ENCODE measurements around the gene ADAMTS15. TPM values are rescaled to one million over a fixed set of nuclear protein-coding genes. Genes with fewer than 3 reads are reported as not detected.

ADAMTS15 gene
- total and polyA plus RNA-seq, 2 donors (not counting 3 experiments of a cell fraction or from before 2014, with no cell fraction given) = 0.08 TPM; not detected in 1

DNA sequence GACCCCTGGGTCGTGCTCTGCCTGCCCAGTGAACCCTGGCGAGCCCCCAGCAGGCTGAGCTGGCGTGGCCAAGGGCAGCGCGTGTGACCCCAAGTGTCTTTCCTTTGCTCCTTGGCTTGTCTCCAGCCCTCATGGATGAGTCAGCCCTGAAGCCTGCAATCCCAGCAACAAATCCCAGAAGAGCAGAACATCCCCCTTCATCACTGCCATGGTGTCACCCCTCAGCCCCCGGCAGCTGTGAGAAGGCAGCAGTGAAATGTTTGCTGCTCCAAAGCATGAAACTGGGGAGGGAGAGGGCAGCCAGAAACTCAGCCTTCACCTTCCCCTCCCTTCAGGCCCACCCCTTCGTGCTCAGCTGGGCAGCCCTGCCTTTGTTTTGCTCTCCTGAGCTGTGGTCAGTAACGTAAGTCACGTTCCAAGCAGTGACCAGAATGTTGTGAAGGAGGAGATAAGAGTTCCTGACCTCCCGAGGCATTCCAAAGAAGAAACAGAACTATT is 29.8 kb downstream of the ADAMTS15 start:
- Histone ChIP-seq H3K79me2 (ENCODE audit: control insufficient read depth, insufficient read depth, low read length) (no peaks in the 10 kb centered on the region), H3K9me3 (replicated peaks; ENCODE audit: control insufficient read depth, insufficient read depth, low read length) (no peaks in the 10 kb centered on the region), H3K4me2 (ENCODE audit: insufficient read depth, low read length) (no peak overlapping the region), H3K36me3 (ENCODE audit: control insufficient read depth in 2 of 2, extremely low read depth in 1 of 2, insufficient read depth in 2 of 2, low read length in 2 of 2) (no peaks in the 10 kb centered on the region), H3K27ac (ENCODE audit: insufficient read depth, low read depth, low read length) (no peak overlapping the region), H3K27me3 (ENCODE audit: control insufficient read depth in 2 of 2, insufficient read depth in 2 of 2, low read length in 2 of 2) (peaks cover 15 to 22% of the 10 kb centered on the region in 2 experiments), H3K4me1 (ENCODE audit: control insufficient read depth, extremely low read depth, insufficient read depth, low read length) (peaks cover 28% of the 10 kb centered on the region), H3K9ac (replicated peaks; ENCODE audit: extremely low read depth, insufficient read depth, low read length) (no peak overlapping the region), H3K4me3 (replicated peaks in 1 of 3; ENCODE audit: insufficient read depth in 1 of 3, low read depth in 1 of 3, low read length in 3 of 3) (no peak overlapping the region), H4K20me1 (replicated peaks; ENCODE audit: control insufficient read depth, extremely low read depth, insufficient read depth, low read length) (no peaks in the 10 kb centered on the region), H2AFZ (ENCODE audit: low read depth, low read length) (no peak overlapping the region), H3K9me1 (replicated peaks; ENCODE audit: control insufficient read depth, extremely low read depth, insufficient read depth, low read length) (no peaks in the 10 kb centered on the region)
- peak; percentile 86 for FAIRE-seq
- dilution Hi-C loops (cut with MboI; ENCODE audit: extremely low pct_ligation_motif_present, low sequenced_read_pairs) = no loop called here
- CTCF ChIA-PET = interaction anchor here (1.3 kb wide), 1 partner anchor 384 kb away, joined by 3 read pairs; no protein-coding TSS in a partner anchor
- intact Hi-C loops (cut with micrococcal nuclease) = no loop called here
- DNase-seq (ENCODE audit: low read depth, low spot score) = peak; percentile 52
- TF ChIP-seq GATA2 (IDR thresholded peaks at IDR 0.05; ENCODE audit: insufficient read depth, insufficient read length, low read depth, low read length) (peak; percentile 47), JUN (IDR thresholded peaks at IDR 0.05; ENCODE audit: borderline replicate concordance, insufficient read depth, insufficient read length, low read depth) (no peak), POLR2AphosphoS5 (IDR thresholded peaks at IDR 0.05; ENCODE audit: insufficient read depth, low read depth, low read length) (peak; percentile 52), MYC (IDR thresholded peaks at IDR 0.05; ENCODE audit: low read depth, low read length) (no peak), EZH2 (IDR thresholded peaks at IDR 0.05; ENCODE audit: borderline replicate concordance, low read depth, low read length, severe bottlenecking) (no peak), FOS (IDR thresholded peaks at IDR 0.05; ENCODE audit: borderline replicate concordance, insufficient read depth, low read length) (peak; percentile 81), POLR2A (IDR thresholded peaks at IDR 0.05; ENCODE audit: low read depth, low read length) (no peak)
- TF ChIP-seq, protein P1, sequence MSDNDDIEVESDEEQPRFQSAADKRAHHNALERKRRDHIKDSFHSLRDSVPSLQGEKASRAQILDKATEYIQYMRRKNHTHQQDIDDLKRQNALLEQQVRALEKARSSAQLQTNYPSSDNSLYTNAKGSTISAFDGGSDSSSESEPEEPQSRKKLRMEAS (IDR thresholded peaks at IDR 0.05; ENCODE audit: insufficient read depth, insufficient read length) = no peak
- TF ChIP-seq, protein P2, sequence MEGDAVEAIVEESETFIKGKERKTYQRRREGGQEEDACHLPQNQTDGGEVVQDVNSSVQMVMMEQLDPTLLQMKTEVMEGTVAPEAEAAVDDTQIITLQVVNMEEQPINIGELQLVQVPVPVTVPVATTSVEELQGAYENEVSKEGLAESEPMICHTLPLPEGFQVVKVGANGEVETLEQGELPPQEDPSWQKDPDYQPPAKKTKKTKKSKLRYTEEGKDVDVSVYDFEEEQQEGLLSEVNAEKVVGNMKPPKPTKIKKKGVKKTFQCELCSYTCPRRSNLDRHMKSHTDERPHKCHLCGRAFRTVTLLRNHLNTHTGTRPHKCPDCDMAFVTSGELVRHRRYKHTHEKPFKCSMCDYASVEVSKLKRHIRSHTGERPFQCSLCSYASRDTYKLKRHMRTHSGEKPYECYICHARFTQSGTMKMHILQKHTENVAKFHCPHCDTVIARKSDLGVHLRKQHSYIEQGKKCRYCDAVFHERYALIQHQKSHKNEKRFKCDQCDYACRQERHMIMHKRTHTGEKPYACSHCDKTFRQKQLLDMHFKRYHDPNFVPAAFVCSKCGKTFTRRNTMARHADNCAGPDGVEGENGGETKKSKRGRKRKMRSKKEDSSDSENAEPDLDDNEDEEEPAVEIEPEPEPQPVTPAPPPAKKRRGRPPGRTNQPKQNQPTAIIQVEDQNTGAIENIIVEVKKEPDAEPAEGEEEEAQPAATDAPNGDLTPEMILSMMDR (IDR thresholded peaks at IDR 0.05; ENCODE audit: extremely low read depth in 1 of 2, insufficient read depth in 1 of 2, low read depth in 1 of 2, low read length in 2 of 2) = no peak
- POLR2A ChIA-PET = no interaction called here
- BruUV-seq (replicated peaks) = no TSS peak

Measured in endothelial cell of umbilical vein (primary cell).